Sigmoid colon (tissue), 7 donors: ENCODE results near the gene PDE9A. TPM values are rescaled to one million over a fixed set of nuclear protein-coding genes. Genes with fewer than 3 reads are reported as not detected.
A peak's percentile ranks its signal among the peaks of the same experiment; 100 is the strongest.

Source experiments
- DNase-seq: peaks from one replicate; pipeline ENCODE4 v3.0.0-alpha.2; 2019
- H3K27ac ChIP-seq, 4 donors: fragments of 200-600 bp; sonication (generic); one replicate each; pipeline ENCODE4 v1.5.1; 2016 to 2019; ENCODE audit warnings: mild to moderate bottlenecking in 1 of 4
- H3K27me3 ChIP-seq, 3 donors: fragments of 200-600 bp; sonication (generic); one replicate each; pipeline ENCODE4 v1.5.1; 2019; ENCODE audit warnings: mild to moderate bottlenecking in 1 of 3
- H3K36me3 ChIP-seq, 4 donors: fragments of 200-600 bp; sonication (generic); one replicate each; pipeline ENCODE4 v1.5.1; 2016 to 2019
- H3K4me1 ChIP-seq, 4 donors: fragments of 200-600 bp; sonication (generic); one replicate each; pipeline ENCODE4 v1.5.1; 2017 to 2019
- H3K4me3 ChIP-seq, 4 donors: fragments of 200-600 bp; sonication (generic); one replicate each; pipeline ENCODE4 v1.5.1; 2017 to 2019; ENCODE audit warnings: mild to moderate bottlenecking in 2 of 4, moderate library complexity in 1 of 4
- H3K9me3 ChIP-seq, 4 donors: fragments of 200-600 bp in 3 of 4; sonication (generic) in 3 of 4; one replicate each; pipeline versions ENCODE4 v1.5.1 to v1.6.1; 2013 to 2019
- CTCF ChIP-seq, 4 experiments: fragments of 450-650 bp in 3 of 4; fragments of 200-600 bp in 1 of 4; IDR thresholded peaks; one replicate each; pipeline ENCODE4 v1.5.1; 2016 to 2019; ENCODE audit warnings: antibody characterized with exemption in 4 of 4, mild to moderate bottlenecking in 3 of 4, moderate library complexity in 2 of 4
- EP300 ChIP-seq, 4 donors: sonication (generic); formaldehyde crosslinking; IDR thresholded peaks; one replicate each; pipeline ENCODE4 v1.6.1; 2017; ENCODE audit warnings: antibody characterized with exemption in 4 of 4
- POLR2A ChIP-seq, 2 donors: fragments of 450-650 bp; IDR thresholded peaks; one replicate each; pipeline ENCODE4 v1.6.1; 2016; ENCODE audit warnings: antibody characterized with exemption in 2 of 2, mild to moderate bottlenecking in 2 of 2, moderate library complexity in 2 of 2
- POLR2AphosphoS5 ChIP-seq, 4 donors: sonication (generic); formaldehyde crosslinking; IDR thresholded peaks; one replicate each; pipeline ENCODE4 v1.6.1; 2017; ENCODE audit warnings: antibody characterized with exemption in 4 of 4
- WGBS, 2 donors: extraction: QIAGEN DNeasy Blood & Tissue Kit; methylation state at CpG; one replicate each; pipeline ENCODE4 v1.1.7; 2013; 5-methylcytosine and 5-hydroxymethylcytosine counted together
- intact Hi-C: fragments of 100-400 bp; cut with DNase I; formaldehyde crosslinking; loops from one replicate; pipeline ENCODE4 v1.15.1; 2023
- polyA plus RNA-seq, 3 donors: library from polyadenylated mRNA; stranded (reverse); fragments of 200-250 nt; gene quantifications; one replicate each; pipeline ENCODE4 v1.2.3, GENCODE V29; 2013
- total RNA-seq, 4 donors: library from RNA; depleted of rRNA; stranded (reverse); fragments of >200 nt; gene quantifications; one replicate each; pipeline ENCODE4 v1.1.0, GENCODE V29; 2016
- donor health status: healthy with polysubstance abuse.
- donor health status: Bipolar disorder and iron deficiency.
- donor health status: healthy.

Gene PDE9A
- total and polyA plus RNA-seq, 7 donors, result 71.6 to 433 (median 102) TPM

GRCh38 chr21:42745511-42746239 lies 92.3 kb downstream of the PDE9A start:
- H3K4me1 ChIP-seq, result peaks cover 0 to 71% (median 50%) of the 10 kb centered on the region in 4 donors
- H3K36me3 ChIP-seq, result peaks cover 0 to 44% (median 4%) of the 10 kb centered on the region in 4 donors

DNA sequence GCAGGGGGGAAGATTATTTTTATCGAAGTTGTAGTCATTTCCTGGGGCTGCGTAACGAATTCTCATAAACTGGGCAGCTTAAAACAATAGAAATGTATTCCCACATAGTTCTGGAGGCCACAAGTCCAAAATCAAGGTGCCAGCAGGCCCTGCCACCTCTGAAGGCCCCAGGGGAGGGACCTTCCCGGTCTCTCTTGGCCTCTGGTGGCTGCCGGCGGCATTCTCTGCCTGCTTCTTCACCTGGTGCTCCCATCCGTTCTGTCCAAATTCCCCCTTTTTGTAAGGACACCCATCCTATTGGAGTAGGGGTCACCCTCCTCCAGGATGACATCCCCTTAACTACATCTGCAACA lies 92.8 kb downstream of the PDE9A start:
- no peaks in the 10 kb centered on the region for H3K9me3 ChIP-seq
- peak; percentile 46 for DNase-seq
- H3K4me3 ChIP-seq, result no peak overlapping the region
- H3K36me3 ChIP-seq, result peaks cover 0 to 42% (median 4%) of the 10 kb centered on the region in 4 donors
- peak overlapping the region; percentile 79 to 85 (median 84) for H3K27ac ChIP-seq
- intact Hi-C loops, result no loop called here
- peaks cover 0 to 77% (median 55%) of the 10 kb centered on the region in 4 donors for H3K4me1 ChIP-seq
- 64 to 90% methylated on average over 7 of the region's 7 CpGs for WGBS, 2 donors
- TF ChIP-seq EP300 (IDR thresholded peaks at IDR 0.05), result no peak
- no peak for TF ChIP-seq POLR2A (IDR thresholded peaks at IDR 0.05)
- TF ChIP-seq POLR2AphosphoS5 (IDR thresholded peaks at IDR 0.05), result no peak
- TF ChIP-seq CTCF (IDR thresholded peaks at IDR 0.05), result no peak
- no peaks in the 10 kb centered on the region for H3K27me3 ChIP-seq

More at GRCh38 chr21:42745511-42746239, 92.3 kb downstream of the PDE9A start:
- Histone ChIP-seq H3K9me3 (no peaks in the 10 kb centered on the region), H3K27ac (peak overlapping the region; percentile 79 to 85 (median 84)), H3K27me3 (no peaks in the 10 kb centered on the region), H3K4me3 (no peak overlapping the region)
- TF ChIP-seq POLR2A (IDR thresholded peaks at IDR 0.05), result no peak
- TF ChIP-seq EP300 (IDR thresholded peaks at IDR 0.05), result no peak
- TF ChIP-seq POLR2AphosphoS5 (IDR thresholded peaks at IDR 0.05), result no peak
- no peak for TF ChIP-seq CTCF (IDR thresholded peaks at IDR 0.05)
- DNase-seq, result peak; percentile 61
- WGBS, 2 donors, result 81 to 94% methylated on average over 22 of the region's 22 CpGs
- intact Hi-C loops, result no loop called here

DNA sequence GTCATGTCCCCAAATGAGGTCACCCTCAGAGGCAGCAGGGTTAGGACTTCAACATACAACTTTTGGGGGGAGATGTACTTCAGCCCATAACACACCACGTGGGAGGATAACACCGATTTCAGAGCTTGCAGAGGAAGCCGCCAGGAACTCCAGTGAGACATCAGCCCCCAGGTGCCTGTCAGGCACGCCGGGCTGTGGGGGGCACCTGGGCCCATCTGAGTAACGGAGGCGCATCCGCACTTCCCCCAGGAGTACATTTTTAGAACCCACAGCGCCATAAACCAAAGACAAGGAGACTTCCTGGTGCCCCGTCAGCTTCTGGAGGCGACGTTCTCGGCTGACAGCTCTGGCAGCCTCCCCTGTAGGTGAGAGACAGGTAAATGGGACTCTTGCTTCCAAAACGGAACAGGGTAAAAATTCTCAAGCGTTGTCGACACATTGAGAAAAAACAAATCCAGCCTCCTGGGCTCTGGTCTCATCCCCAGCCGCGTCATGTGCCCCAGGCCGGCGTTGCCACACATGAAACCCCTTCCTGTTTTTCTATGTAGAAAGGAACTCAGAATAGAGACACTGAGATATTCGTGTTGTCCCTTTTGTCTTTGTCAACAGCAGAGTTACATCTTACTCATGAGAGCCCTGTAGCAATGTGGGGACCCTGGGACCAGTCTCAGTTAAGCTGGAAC lies 93.3 kb downstream of the PDE9A start:
- H3K36me3 ChIP-seq, result peaks cover 0 to 37% (median 4%) of the 10 kb centered on the region in 4 donors
- no peaks in the 10 kb centered on the region for H3K9me3 ChIP-seq
- intact Hi-C loops, result no loop called here
- peak overlapping the region; percentile 79 to 85 (median 84) for H3K27ac ChIP-seq
- TF ChIP-seq CTCF (IDR thresholded peaks at IDR 0.05), result no peak
- no peak for TF ChIP-seq EP300 (IDR thresholded peaks at IDR 0.05)
- TF ChIP-seq POLR2A (IDR thresholded peaks at IDR 0.05), result no peak
- no peak for TF ChIP-seq POLR2AphosphoS5 (IDR thresholded peaks at IDR 0.05)
- peak; percentile 70 for DNase-seq
- H3K27me3 ChIP-seq, result no peaks in the 10 kb centered on the region
- no peak overlapping the region for H3K4me3 ChIP-seq
- H3K4me1 ChIP-seq, result peaks cover 0 to 77% (median 56%) of the 10 kb centered on the region in 4 donors
- WGBS, 2 donors, result 53 to 89% methylated on average over 21 of the region's 21 CpGs

DNA sequence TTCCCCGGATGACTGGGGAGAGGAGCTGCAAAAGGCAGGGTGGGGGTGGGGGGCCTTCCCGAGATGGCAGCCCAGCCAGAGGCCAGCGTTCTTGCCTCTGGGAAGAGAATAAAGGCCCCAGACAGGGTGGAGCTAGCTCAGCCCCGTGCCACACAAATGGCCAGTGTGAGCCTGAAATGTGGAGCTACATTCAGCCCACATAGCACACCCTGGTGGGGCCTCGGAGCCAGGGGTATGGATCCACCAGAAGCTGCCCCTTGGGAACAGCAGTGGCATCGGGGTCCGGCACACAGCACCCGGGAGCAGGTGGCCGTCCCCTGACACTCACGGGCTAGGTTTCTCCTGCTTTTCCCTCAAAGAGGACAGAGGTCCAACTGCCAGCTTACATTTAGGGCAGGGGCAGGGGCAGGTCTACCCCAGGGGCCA lies 93.9 kb downstream of the PDE9A start:
- intact Hi-C loops, result no loop called here
- WGBS, 2 donors, result 70 to 82% methylated on average over 10 of the region's 10 CpGs
- Histone ChIP-seq H3K27ac (peak overlapping the region; percentile 79 to 85 (median 84)), H3K36me3 (peaks cover 0 to 39% (median 6%) of the 10 kb centered on the region in 4 donors), H3K4me3 (no peak overlapping the region), H3K9me3 (no peaks in the 10 kb centered on the region), H3K4me1 (peaks cover 0 to 78% (median 59%) of the 10 kb centered on the region in 4 donors), H3K27me3 (no peaks in the 10 kb centered on the region)
- TF ChIP-seq CTCF (IDR thresholded peaks at IDR 0.05) (no peak), EP300 (IDR thresholded peaks at IDR 0.05) (no peak), POLR2A (IDR thresholded peaks at IDR 0.05) (no peak), POLR2AphosphoS5 (IDR thresholded peaks at IDR 0.05) (no peak)
- DNase-seq, result peak; percentile 59
